Measurements from ENCODE around the gene CNPY1.

GRCh38 chr7:155576900-155577508 is 30.6 kb upstream of the CNPY1 start:
- no peak for TF ChIP-seq REST (IDR thresholded peaks at IDR 0.05; ENCODE audit: insufficient replicate concordance, low read depth)
- no peak for TF ChIP-seq CTCF (IDR thresholded peaks at IDR 0.05; ENCODE audit: insufficient read depth, low read length)
- no peak for TF ChIP-seq GABPA (IDR thresholded peaks at IDR 0.05; ENCODE audit: low read depth)
- no peak for TF ChIP-seq POLR2AphosphoS5 (IDR thresholded peaks at IDR 0.05; ENCODE audit: low read depth)
